ENCODE results near the gene TLN1. TPM values are rescaled to one million over a fixed set of nuclear protein-coding genes. Genes with fewer than 3 reads are reported as not detected.

The TLN1 gene
- total RNA-seq, 1 donor from 2014 or later: 378 TPM

- intact Hi-C loops (cut with micrococcal nuclease): loop anchor here (5.0 to 10.0 kb wide), 7 partner anchors 236 to 1353 kb away; partner anchors contain the start of genes CCL27, GNE, MYORG and RUSC2
Measured at GRCh38 chr9:35730486-35730854, 1.5 kb downstream of the TLN1 start.

- intact Hi-C loops (cut with micrococcal nuclease): loop anchor here (5.0 to 10.0 kb wide), 7 partner anchors 235 to 1353 kb away; partner anchors contain the start of genes CCL27, GNE, MYORG and RUSC2
Measured at GRCh38 chr9:35729700-35730485, 2.1 kb downstream of the TLN1 start.

- intact Hi-C loops (cut with micrococcal nuclease): no loop called here
Measured at GRCh38 chr9:35729101-35729500, 2.9 kb downstream of the TLN1 start.

GRCh38 chr9:35728041-35728971 lies 3.7 kb downstream of the TLN1 start:
- intact Hi-C loops (cut with micrococcal nuclease): loop anchor here (1.0 kb wide), 2 partner anchors 32 to 124 kb away; no protein-coding TSS in a partner anchor

GRCh38 chr9:35727676-35728040 lies 4.3 kb downstream of the TLN1 start:
- intact Hi-C loops (cut with micrococcal nuclease): loop anchor here (1.0 kb wide), 2 partner anchors 31 to 123 kb away; no protein-coding TSS in a partner anchor

GRCh38 chr9:35726931-35727330 lies 5.1 kb downstream of the TLN1 start:
- intact Hi-C loops (cut with micrococcal nuclease): no loop called here

GRCh38 chr9:35725362-35725761 lies 6.6 kb downstream of the TLN1 start:
- intact Hi-C loops (cut with micrococcal nuclease): no loop called here

- intact Hi-C loops (cut with micrococcal nuclease): no loop called here
Measured at GRCh38 chr9:35723908-35724307, 8.1 kb downstream of the TLN1 start.

- intact Hi-C loops (cut with micrococcal nuclease): no loop called here
Measured at GRCh38 chr9:35723426-35723825, 8.6 kb downstream of the TLN1 start.

GRCh38 chr9:35719546-35719945 lies 12.4 kb downstream of the TLN1 start:
- intact Hi-C loops (cut with micrococcal nuclease): no loop called here

- intact Hi-C loops (cut with micrococcal nuclease): no loop called here
Measured at GRCh38 chr9:35718721-35719511, 13.1 kb downstream of the TLN1 start.

GRCh38 chr9:35717132-35717870 lies 14.7 kb downstream of the TLN1 start:
- intact Hi-C loops (cut with micrococcal nuclease): no loop called here

- intact Hi-C loops (cut with micrococcal nuclease): no loop called here
Measured at GRCh38 chr9:35716230-35716629, 15.8 kb downstream of the TLN1 start.

GRCh38 chr9:35714579-35715252 lies 17.3 kb downstream of the TLN1 start:
- intact Hi-C loops (cut with micrococcal nuclease): no loop called here

- intact Hi-C loops (cut with micrococcal nuclease): no loop called here
Measured at GRCh38 chr9:35714123-35714522, 17.9 kb downstream of the TLN1 start.

- intact Hi-C loops (cut with micrococcal nuclease): no loop called here
Measured at GRCh38 chr9:35713578-35713977, 18.4 kb downstream of the TLN1 start.

GRCh38 chr9:35712762-35713400 lies 19.1 kb downstream of the TLN1 start:
- intact Hi-C loops (cut with micrococcal nuclease): no loop called here

- intact Hi-C loops (cut with micrococcal nuclease): no loop called here
Measured at GRCh38 chr9:35711501-35712428, 20.2 kb downstream of the TLN1 start.
